OCI-LY1 (cell line): Measurements from ENCODE around the gene APLP2.
"Not testable (repeated sequence)": the region's sequence is repeated elsewhere in the genome, so short reads cannot be mapped to it uniquely, and the experiment has no call there.

ENCODE experiments used
- H2AFZ ChIP-seq: fragments of 200-600 bp; sonication (generic), shearing (Covaris generic); 2 replicates; pipeline ENCODE4 v1.6.0; 2014; ENCODE audit warnings: antibody characterized with exemption, mild to moderate bottlenecking, low read length
- H3F3A ChIP-seq: fragments of 200-600 bp; sonication (generic), shearing (Covaris generic); 2 replicates; pipeline ENCODE4 v1.6.0; 2014; ENCODE audit warnings: mild to moderate bottlenecking, antibody characterized with exemption, low read length, moderate library complexity; ENCODE audit not compliant: insufficient read depth
- H3K27ac ChIP-seq: fragments of 200-600 bp; sonication (generic); 2 replicates; pipeline ENCODE4 v1.5.1; 2014; ENCODE audit warnings: low read length, mixed run types, mild to moderate bottlenecking, low read depth; ENCODE audit not compliant: poor library complexity, severe bottlenecking
- H3K27me3 ChIP-seq: fragments of 200-600 bp; sonication (generic); 2 replicates; pipeline ENCODE4 v1.6.0; 2014; ENCODE audit warnings: antibody characterized with exemption, mild to moderate bottlenecking, low read length, moderate library complexity; ENCODE audit not compliant: insufficient read depth
- H3K36me3 ChIP-seq: fragments of 200-600 bp; sonication (generic); 2 replicates; pipeline ENCODE4 v1.6.1; 2014; ENCODE audit warnings: mild to moderate bottlenecking, antibody characterized with exemption, low read length, moderate library complexity, mixed read lengths; ENCODE audit not compliant: insufficient read depth
- H3K4me1 ChIP-seq: fragments of 200-600 bp; sonication (generic); 2 replicates; pipeline ENCODE4 v1.5.1; 2014; ENCODE audit warnings: mild to moderate bottlenecking, low read length, moderate library complexity; ENCODE audit not compliant: insufficient read depth, severe bottlenecking
- H3K4me2 ChIP-seq: fragments of 200-600 bp; sonication (generic), shearing (Covaris generic); 2 replicates; pipeline ENCODE4 v1.6.1; 2014; ENCODE audit warnings: low read length
- H3K4me3 ChIP-seq: fragments of 200-600 bp; sonication (generic); 2 replicates; pipeline ENCODE4 v1.5.1; 2014; ENCODE audit warnings: low read length, low read depth, mild to moderate bottlenecking, mixed read lengths; ENCODE audit not compliant: poor library complexity, severe bottlenecking
- H3K79me2 ChIP-seq: fragments of 200-600 bp; shearing (Covaris generic); 2 replicates; pipeline ENCODE4 v1.6.1; 2016; ENCODE audit warnings: mixed run types, low read length, mixed read lengths; ENCODE audit not compliant: insufficient read depth
- H3K9ac ChIP-seq: fragments of 200-600 bp; sonication (generic), shearing (Covaris generic); 2 replicates; pipeline ENCODE4 v1.6.1; 2014; ENCODE audit warnings: mild to moderate bottlenecking, low read length, mixed read lengths
- H3K9me2 ChIP-seq: fragments of 200-600 bp; sonication (generic), shearing (Covaris generic); 2 replicates; pipeline ENCODE4 v1.6.1; 2014; ENCODE audit warnings: low read depth, mild to moderate bottlenecking, low read length, mixed read lengths
- H3K9me3 ChIP-seq: fragments of 200-600 bp; shearing (Covaris generic); 2 replicates; pipeline ENCODE4 v1.6.1; 2014; ENCODE audit warnings: low read length, mixed read lengths
- H4K20me1 ChIP-seq: fragments of 200-600 bp; sonication (generic), shearing (Covaris generic); 2 replicates; pipeline ENCODE4 v1.6.0; 2016; ENCODE audit warnings: mild to moderate bottlenecking, low read length; ENCODE audit not compliant: insufficient read depth
- EZH2 ChIP-seq: fragments of 200-600 bp; sonication (generic), shearing (Covaris generic); IDR thresholded peaks from 2 replicates; pipeline ENCODE4 v1.8.0; 2017; ENCODE audit warnings: borderline replicate concordance, mixed run types, mild to moderate bottlenecking, antibody characterized with exemption, low read length, moderate library complexity, mixed read lengths
- TF ChIP-seq, protein P1 (sequence below): fragments of 200-600 bp; sonication (generic), shearing (Covaris generic); IDR thresholded peaks from 2 replicates; pipeline ENCODE4 v1.5.1; 2017; ENCODE audit warnings: mild to moderate bottlenecking, antibody characterized with exemption, low read length, moderate library complexity, mixed read lengths

APLP2 gene

GRCh38 chr11:130192845-130193267 is 123.2 kb downstream of the APLP2 start:
- peaks cover 91% of the 10 kb centered on the region for H3K36me3 ChIP-seq
- TF ChIP-seq, protein P1, sequence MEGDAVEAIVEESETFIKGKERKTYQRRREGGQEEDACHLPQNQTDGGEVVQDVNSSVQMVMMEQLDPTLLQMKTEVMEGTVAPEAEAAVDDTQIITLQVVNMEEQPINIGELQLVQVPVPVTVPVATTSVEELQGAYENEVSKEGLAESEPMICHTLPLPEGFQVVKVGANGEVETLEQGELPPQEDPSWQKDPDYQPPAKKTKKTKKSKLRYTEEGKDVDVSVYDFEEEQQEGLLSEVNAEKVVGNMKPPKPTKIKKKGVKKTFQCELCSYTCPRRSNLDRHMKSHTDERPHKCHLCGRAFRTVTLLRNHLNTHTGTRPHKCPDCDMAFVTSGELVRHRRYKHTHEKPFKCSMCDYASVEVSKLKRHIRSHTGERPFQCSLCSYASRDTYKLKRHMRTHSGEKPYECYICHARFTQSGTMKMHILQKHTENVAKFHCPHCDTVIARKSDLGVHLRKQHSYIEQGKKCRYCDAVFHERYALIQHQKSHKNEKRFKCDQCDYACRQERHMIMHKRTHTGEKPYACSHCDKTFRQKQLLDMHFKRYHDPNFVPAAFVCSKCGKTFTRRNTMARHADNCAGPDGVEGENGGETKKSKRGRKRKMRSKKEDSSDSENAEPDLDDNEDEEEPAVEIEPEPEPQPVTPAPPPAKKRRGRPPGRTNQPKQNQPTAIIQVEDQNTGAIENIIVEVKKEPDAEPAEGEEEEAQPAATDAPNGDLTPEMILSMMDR: no peak
- no peak for TF ChIP-seq EZH2
- no peaks in the 10 kb centered on the region for H4K20me1 ChIP-seq
- H3F3A ChIP-seq: no peaks in the 10 kb centered on the region
- H3K4me3 ChIP-seq: no peak overlapping the region
- no peaks in the 10 kb centered on the region for H3K27me3 ChIP-seq
- no peak overlapping the region for H3K9ac ChIP-seq
- H2AFZ ChIP-seq: no peak overlapping the region
- no peak overlapping the region for H3K27ac ChIP-seq
- H3K9me3 ChIP-seq: no peaks in the 10 kb centered on the region
- H3K4me1 ChIP-seq: peaks cover 21% of the 10 kb centered on the region
- no peak overlapping the region for H3K4me2 ChIP-seq
- peaks cover 4% of the 10 kb centered on the region; the same call in 1 of the 2 replicates for H3K79me2 ChIP-seq
- H3K9me2 ChIP-seq: no peaks in the 10 kb centered on the region

DNA sequence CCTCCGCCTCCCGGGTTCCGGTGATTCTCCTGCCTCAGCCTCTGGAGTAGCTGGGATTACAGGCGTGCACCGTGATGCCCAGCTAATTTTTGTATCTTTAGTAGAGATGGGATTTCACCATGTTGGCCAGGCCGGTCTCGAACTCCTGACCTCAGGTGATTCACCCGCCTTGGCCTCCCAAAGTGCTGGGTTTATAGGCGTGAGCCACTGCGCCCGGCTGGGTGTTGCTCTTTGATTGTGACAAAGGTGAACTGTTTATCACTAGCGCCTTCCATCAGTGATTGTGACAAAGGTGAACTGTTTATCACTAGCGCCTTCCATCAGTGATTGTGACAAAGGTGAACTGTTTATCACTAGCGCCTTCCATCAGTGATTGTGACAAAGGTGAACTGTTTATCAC is 123.9 kb downstream of the APLP2 start:
- not testable (repeated sequence) for H2AFZ ChIP-seq, H3K4me3 ChIP-seq, H3F3A ChIP-seq, H4K20me1 ChIP-seq, H3K4me2 ChIP-seq, H3K27ac ChIP-seq, H3K9me2 ChIP-seq, H3K79me2 ChIP-seq, H3K27me3 ChIP-seq, H3K9me3 ChIP-seq, H3K9ac ChIP-seq
- Histone ChIP-seq H3K36me3 (peaks cover 91% of the 10 kb centered on the region), H3K4me1 (peaks cover 14% of the 10 kb centered on the region)
